Raji (cell line): ENCODE results near the gene TMEM88.

ENCODE experiments used
- POLR2A ChIP-seq: IDR thresholded peaks from 2 replicates; pipeline ENCODE4 v1.6.1; 2011; ENCODE audit warnings: low read depth, low read length, control low read depth; ENCODE audit not compliant: insufficient read depth

The TMEM88 gene

DNA sequence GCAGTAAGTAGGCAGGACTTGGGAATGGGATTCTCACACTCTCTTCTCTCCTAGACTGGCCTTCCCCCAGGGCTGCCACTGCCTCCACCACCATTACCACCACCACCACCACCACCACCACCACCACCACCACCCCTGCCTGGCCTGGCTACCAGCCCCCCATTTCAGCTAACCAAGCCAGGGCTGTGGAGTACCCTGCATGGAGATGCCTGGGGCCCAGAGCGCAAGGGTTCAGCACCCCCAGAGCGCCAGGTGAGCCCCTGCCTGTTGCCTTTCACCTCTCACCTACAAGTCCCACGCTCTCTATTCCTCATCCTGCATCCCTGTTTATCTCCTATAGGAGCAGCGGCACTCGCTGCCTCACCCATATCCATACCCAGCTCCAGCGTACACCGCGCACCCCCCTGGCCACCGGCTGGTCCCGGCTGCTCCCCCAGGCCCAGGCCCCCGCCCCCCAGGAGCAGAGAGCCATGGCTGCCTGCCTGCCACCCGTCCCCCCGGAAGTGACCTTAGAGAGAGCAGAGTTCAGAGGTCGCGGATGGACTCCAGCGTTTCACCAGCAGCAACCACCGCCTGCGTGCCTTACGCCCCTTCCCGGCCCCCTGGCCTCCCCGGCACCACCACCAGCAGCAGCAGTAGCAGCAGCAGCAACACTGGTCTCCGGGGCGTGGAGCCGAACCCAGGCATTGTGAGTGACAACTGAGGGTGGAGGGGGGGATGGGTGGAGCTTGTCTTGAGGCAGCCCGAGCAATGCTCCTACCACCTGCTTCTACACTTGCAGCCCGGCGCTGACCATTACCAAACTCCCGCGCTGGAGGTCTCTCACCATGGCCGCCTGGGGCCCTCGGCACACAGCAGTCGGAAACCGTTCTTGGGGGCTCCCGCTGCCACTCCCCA, 7.9 kb upstream of the TMEM88 start:
- no peak for TF ChIP-seq POLR2A

DNA sequence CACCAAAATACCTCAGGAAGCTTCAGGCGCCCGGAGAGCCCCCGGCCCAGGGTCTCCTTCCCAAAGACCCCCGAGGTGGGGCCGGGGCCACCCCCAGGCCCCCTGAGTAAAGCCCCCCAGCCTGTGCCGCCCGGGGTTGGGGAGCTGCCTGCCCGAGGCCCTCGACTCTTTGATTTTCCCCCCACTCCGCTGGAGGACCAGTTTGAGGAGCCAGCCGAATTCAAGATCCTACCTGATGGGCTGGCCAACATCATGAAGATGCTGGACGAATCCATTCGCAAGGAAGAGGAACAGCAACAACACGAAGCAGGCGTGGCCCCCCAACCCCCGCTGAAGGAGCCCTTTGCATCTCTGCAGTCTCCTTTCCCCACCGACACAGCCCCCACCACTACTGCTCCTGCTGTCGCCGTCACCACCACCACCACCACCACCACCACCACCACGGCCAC, 6.7 kb upstream of the TMEM88 start:
- TF ChIP-seq POLR2A = no peak

DNA sequence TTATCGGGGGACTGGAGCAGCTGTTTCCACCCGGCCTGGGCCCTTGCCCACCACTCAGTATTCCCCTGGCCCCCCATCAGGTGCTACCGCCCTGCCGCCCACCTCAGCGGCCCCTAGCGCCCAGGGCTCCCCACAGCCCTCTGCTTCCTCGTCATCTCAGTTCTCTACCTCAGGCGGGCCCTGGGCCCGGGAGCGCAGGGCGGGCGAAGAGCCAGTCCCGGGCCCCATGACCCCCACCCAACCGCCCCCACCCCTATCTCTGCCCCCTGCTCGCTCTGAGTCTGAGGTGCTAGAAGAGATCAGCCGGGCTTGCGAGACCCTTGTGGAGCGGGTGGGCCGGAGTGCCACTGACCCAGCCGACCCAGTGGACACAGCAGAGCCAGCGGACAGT, 6.1 kb upstream of the TMEM88 start:
- no peak for TF ChIP-seq POLR2A

DNA sequence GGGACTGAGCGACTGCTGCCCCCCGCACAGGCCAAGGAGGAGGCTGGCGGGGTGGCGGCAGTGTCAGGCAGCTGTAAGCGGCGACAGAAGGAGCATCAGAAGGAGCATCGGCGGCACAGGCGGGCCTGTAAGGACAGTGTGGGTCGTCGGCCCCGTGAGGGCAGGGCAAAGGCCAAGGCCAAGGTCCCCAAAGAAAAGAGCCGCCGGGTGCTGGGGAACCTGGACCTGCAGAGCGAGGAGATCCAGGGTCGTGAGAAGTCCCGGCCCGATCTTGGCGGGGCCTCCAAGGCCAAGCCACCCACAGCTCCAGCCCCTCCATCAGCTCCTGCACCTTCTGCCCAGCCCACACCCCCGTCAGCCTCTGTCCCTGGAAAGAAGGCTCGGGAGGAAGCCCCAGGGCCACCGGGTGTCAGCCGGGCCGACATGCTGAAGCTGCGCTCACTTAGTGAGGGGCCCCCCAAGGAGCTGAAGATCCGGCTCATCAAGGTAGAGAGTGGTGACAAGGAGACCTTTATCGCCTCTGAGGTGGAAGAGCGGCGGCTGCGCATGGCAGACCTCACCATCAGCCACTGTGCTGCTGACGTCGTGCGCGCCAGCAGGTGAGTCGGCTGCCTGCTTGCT, 5.6 kb upstream of the TMEM88 start:
- TF ChIP-seq POLR2A = no peak

DNA sequence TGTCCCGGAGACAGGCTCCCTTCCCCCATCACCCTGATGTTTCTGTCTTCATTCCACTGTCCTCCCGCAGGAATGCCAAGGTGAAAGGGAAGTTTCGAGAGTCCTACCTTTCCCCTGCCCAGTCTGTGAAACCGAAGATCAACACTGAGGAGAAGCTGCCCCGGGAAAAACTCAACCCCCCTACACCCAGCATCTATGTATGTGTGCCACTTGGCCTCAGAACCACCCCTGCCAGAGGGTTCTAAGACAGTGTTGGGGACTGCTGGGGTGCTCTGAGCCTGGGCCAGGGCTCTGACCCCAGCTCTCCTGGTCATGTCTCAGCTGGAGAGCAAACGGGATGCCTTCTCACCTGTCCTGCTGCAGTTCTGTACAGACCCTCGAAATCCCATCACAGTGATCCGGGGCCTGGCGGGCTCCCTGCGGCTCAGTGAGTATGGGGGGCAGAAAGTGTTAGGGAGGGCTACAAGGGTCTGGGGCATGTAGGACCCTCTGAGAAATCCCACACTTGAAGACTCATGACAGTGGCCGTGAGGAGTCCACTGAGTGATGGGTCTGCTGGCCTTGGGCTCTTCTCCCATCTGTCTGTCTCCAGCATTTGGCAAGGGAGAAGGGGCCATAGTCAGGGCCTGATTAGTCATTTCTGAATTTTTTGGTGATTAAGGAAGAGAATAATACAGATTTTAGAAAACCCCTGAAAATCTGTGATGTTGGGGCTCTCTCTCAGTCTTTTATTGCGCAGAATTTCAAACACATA, 4.9 kb upstream of the TMEM88 start:
- TF ChIP-seq POLR2A = no peak

DNA sequence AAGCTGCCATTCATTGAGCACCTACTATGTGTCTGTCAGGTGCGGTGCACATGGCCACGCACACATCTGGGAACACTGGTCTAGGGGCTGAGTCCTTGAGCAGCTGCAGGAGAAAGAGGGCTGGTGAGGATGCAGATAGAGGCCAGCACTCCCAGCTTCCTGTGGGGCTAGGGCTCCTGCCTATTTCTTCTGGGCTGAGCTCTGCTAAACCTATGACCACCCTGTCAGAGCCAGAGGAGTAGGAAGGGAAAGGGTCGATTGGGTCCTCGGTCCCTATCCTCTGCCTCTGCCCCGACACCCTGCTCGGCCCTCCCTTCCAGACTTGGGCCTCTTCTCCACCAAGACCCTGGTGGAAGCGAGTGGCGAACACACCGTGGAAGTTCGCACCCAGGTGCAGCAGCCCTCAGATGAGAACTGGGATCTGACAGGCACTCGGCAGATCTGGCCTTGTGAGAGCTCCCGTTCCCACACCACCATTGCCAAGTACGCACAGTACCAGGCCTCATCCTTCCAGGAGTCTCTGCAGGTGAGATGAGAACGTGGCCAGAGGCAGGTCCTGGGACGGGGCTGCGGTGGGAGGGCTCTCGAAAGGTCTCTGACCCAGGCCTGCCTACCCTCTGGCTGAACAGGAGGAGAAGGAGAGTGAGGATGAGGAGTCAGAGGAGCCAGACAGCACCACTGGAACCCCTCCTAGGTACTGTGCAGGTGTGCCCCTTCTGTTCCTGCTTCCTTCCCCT, 4.0 kb upstream of the TMEM88 start:
- no peak for TF ChIP-seq POLR2A

DNA sequence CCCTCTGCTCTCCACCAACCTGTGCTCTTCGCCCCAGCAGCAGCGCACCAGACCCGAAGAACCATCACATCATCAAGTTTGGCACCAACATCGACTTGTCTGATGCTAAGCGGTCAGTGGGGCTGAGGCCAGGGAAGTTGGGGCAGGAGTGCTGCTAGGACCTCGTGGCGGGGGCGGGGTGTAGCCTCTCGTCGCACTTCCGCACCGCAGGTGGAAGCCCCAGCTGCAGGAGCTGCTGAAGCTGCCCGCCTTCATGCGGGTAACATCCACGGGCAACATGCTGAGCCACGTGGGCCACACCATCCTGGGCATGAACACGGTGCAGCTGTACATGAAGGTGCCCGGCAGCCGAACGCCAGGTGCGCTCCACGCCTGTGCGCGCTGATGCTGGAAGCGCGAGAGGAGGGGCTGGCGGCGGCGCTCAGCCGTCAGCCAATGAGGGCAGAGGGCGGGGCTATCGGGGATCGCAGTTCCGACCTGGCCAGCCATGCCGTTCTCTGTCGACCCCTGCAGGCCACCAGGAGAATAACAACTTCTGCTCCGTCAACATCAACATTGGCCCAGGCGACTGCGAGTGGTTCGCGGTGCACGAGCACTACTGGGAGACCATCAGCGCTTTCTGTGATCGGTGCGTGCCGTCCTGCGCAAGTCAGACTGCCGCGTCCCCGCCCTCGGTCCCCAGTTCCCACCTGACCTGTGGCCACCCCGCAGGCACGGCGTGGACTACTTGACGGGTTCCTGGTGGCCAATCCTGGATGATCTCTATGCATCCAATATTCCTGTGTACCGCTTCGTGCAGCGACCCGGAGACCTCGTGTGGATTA, 3.2 kb upstream of the TMEM88 start:
- TF ChIP-seq POLR2A = peak; percentile 85

DNA sequence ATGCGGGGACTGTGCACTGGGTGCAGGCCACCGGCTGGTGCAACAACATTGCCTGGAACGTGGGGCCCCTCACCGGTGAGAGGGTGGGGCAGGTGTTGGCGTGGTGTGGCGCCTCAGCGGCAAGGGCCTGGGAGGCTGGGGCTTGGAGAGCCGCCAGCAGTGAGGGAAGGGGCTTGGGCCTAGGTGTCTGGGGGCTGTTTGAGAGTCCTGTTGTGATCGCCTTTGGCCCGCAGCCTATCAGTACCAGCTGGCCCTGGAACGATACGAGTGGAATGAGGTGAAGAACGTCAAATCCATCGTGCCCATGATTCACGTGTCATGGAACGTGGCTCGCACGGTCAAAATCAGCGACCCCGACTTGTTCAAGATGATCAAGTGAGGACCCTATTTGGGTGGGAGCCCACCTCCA, 2.6 kb upstream of the TMEM88 start:
- TF ChIP-seq POLR2A = no peak

DNA sequence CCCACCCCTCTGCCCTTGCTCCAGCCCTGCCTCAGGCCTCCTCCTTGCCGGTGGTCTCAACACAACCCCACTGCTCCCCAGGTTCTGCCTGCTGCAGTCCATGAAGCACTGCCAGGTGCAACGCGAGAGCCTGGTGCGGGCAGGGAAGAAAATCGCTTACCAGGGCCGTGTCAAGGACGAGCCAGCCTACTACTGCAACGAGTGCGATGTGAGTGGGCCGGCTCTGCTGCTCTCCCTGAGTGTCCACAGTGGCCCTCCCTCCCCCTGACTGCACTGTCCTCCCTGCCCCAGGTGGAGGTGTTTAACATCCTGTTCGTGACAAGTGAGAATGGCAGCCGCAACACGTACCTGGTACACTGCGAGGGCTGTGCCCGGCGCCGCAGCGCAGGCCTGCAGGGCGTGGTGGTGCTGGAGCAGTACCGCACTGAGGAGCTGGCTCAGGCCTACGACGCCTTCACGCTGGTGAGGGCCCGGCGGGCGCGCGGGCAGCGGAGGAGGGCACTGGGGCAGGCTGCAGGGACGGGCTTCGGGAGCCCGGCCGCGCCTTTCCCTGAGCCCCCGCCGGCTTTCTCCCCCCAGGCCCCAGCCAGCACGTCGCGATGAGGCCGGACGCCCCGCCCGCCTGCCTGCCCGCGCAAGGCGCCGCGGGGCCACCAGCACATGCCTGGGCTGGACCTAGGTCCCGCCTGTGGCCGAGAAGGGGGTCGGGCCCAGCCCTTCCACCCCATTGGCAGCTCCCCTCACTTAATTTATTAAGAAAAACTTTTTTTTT, 1.8 kb upstream of the TMEM88 start:
- TF ChIP-seq POLR2A = no peak

DNA sequence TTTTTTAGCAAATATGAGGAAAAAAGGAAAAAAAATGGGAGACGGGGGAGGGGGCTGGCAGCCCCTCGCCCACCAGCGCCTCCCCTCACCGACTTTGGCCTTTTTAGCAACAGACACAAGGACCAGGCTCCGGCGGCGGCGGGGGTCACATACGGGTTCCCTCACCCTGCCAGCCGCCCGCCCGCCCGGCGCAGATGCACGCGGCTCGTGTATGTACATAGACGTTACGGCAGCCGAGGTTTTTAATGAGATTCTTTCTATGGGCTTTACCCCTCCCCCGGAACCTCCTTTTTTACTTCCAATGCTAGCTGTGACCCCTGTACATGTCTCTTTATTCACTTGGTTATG, 1.2 kb upstream of the TMEM88 start:
- no peak for TF ChIP-seq POLR2A

DNA sequence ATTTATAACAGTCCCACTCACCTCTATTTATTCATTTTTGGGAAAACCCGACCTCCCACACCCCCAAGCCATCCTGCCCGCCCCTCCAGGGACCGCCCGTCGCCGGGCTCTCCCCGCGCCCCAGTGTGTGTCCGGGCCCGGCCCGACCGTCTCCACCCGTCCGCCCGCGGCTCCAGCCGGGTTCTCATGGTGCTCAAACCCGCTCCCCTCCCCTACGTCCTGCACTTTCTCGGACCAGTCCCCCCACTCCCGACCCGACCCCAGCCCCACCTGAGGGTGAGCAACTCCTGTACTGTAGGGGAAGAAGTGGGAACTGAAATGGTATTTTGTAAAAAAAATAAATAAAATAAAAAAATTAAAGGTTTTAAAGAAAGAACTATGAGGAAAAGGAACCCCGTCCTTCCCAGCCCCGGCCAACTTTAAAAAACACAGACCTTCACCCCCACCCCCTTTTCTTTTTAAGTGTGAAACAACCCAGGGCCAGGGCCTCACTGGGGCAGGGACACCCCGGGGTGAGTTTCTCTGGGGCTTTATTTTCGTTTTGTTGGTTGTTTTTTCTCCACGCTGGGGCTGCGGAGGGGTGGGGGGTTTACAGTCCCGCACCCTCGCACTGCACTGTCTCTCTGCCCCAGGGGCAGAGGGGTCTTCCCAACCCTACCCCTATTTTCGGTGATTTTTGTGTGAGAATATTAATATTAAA, 638 bp upstream of the TMEM88 start:
- TF ChIP-seq POLR2A = no peak

DNA sequence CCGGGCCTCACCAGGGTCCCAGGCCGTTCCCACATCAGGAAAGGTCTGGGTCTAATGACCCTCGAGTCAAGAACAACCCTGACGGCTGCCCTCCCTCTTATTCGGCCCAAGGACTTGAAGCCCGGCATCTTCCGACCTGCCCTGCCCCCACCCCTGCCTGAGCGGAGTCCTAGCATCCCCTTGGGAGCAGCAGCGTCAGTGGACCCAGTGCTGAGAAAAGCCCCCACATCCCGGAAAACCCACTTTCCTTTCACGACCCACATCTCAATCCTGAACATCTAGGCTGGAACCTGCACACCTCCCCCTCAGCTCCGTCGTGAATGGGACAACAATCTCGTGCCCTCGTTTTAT, 769 bp downstream of the TMEM88 start:
- no peak; the same call in 1 of the 2 replicates for TF ChIP-seq POLR2A

DNA sequence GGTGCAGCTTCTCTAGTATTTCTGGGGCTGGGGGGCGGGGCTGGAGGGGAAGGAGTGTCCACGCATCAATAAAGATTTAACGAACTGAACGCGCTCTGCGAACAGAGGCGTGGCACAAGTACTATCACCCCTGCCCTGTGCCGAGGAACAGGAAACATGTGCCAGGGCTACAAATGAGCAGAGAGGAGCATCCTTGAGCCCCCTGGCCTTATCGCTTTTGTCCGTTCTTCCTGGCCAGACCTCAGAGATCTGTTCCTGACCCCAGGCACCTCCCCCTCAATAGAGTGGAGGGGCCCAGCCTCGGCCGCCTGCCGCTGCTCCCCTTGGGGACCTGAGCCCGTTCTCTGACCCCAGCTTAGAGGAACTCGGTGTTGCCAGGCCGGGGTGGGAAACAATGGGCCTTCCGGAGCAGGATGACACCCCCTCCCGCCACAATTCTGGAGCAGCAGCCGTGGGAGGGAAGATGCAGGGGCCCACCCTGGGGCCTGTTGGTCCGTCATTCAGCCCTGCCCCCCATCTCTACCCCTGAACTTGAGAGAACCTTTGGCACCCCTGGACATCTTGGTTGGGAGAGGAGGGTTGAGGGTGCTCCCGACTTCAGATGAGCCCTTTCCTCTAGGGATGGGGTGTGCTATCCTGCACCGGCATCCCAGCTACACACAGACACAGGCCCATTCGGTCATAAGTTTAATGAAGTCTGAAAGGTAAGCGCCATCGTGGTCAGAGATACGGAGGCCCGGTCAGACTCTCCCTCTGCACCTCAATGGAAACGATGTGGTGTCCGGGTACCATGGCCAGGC, 1.3 kb downstream of the TMEM88 start:
- peak; percentile 42; the same call in 1 of the 2 replicates for TF ChIP-seq POLR2A
